LNCaP clone FGC (cell line): ENCODE measurements around the gene BDKRB1.

Source experiments
- DNase-seq: peaks from one replicate; pipeline ENCODE4 v3.0.0-alpha.2; 2011; ENCODE audit warnings: low read depth
- H3K4me3 ChIP-seq: 2 replicates; pipeline ENCODE4 v1.5.1; 2011; ENCODE audit warnings: mild to moderate bottlenecking, low read depth, low read length, control low read depth
- TF ChIP-seq, protein P1 (sequence below): IDR thresholded peaks from 2 replicates; pipeline ENCODE4 v1.5.1; 2012; ENCODE audit warnings: mild to moderate bottlenecking; ENCODE audit not compliant: control insufficient read depth, insufficient read depth; ENCODE audit errors: extremely low read depth

The BDKRB1 gene

DNA sequence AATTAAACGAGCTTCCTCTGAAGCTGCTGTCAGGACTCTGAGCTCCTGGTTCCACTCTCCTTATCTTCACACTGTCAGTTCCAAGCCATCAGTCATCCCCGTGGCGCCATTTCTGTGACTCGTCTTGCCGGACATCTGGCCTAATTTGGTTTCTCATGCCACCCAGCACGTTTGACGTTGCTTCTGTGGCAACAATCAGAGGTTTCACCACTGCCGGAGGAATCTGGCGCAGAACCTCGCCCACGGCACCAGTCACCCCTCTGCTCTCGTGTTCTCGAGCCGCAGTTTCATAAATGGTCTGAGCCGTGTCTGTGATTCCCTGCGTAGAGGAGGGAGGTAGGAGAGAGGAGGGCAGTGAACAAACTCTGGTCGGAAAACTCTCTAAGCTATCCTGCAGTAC, 29.7 kb downstream of the BDKRB1 start:
- TF ChIP-seq, protein P1, sequence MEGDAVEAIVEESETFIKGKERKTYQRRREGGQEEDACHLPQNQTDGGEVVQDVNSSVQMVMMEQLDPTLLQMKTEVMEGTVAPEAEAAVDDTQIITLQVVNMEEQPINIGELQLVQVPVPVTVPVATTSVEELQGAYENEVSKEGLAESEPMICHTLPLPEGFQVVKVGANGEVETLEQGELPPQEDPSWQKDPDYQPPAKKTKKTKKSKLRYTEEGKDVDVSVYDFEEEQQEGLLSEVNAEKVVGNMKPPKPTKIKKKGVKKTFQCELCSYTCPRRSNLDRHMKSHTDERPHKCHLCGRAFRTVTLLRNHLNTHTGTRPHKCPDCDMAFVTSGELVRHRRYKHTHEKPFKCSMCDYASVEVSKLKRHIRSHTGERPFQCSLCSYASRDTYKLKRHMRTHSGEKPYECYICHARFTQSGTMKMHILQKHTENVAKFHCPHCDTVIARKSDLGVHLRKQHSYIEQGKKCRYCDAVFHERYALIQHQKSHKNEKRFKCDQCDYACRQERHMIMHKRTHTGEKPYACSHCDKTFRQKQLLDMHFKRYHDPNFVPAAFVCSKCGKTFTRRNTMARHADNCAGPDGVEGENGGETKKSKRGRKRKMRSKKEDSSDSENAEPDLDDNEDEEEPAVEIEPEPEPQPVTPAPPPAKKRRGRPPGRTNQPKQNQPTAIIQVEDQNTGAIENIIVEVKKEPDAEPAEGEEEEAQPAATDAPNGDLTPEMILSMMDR, result no peak
- no peak for DNase-seq
- H3K4me3 ChIP-seq, result no peak overlapping the region

DNA sequence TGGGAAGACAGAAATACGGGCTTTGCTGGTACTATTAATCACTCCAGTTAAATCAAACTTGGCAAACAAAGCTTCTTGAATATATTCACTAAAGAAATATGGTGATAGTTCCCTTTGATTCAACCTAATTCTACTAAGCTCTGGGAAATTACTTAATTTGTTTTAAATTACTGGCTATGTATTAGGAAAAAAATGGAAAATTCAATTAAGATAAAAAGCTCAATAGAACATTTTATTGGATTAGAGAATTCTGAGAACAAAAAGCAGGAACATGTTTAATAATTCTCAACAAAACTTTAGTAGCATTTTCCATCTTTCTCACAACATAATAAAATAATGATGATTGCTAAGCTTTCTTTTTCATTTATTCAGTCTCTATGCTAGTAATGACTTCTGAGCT, 30.2 kb downstream of the BDKRB1 start:
- H3K4me3 ChIP-seq, result no peak overlapping the region
- no peak for DNase-seq
- TF ChIP-seq, protein P1, result no peak

DNA sequence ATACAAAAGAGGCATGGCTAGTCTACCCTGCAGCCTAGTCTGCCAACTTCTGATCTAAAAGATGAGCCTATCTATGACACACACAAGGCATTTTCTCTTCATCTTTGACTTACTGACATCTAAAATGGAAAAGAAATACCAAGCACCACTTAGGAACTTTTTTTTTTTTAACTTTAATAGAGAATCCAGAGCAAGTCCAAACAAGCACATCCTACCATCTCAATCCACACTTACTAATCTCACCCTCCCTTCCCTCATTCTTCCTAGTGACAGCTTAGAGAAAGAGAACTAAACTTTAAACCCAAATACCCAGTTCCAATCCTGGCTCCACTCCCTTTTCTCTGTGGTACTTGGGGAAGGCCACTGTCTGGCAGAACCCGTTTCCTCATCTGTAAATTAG, 31.8 kb downstream of the BDKRB1 start:
- TF ChIP-seq, protein P1, result no peak
- DNase-seq, result no peak

DNA sequence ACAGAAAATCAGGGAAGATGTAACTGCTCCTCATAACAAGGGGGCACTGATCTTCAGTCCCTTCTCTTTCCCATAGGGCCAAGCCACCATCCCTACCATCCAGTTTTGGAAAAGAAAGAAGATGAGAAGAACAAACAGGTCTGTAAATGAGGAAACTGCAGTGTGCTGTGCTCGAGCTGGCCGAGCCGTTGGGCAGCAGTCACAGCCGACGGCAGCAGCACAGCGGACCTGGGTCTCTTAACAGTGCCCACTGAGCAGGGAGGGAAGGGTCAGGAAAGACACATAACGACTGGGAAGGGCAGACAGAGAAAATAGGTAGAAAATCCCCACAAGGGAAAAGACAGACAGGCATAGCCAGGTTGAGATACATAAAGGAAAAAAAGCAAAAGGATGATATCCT, 38.2 kb downstream of the BDKRB1 start:
- no peak overlapping the region for H3K4me3 ChIP-seq
- no peak for DNase-seq
- TF ChIP-seq, protein P1, result no peak

More for the DNA sequence above, 31.8 kb downstream of the BDKRB1 start:
- no peak overlapping the region for H3K4me3 ChIP-seq

DNA sequence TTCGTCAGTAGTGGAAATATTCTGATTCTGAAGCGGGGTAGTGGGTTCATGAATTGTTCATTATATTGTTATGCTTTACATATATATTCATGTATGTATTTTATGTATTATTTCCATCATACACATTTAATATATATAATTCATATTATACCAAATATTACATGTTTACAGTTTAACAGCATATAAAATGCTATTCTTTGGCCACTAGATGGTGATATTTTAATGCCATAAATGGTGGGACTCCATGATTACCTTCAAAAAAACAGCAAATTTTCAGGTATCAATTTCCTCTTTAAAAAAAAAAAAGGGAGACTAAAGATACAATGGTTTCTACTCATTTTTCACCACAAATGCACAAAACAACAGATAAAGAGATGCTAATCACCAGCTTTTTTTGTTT, 41.0 kb downstream of the BDKRB1 start:
- no peak for DNase-seq
- H3K4me3 ChIP-seq, result no peak overlapping the region
- TF ChIP-seq, protein P1, result peak; percentile 39

DNA sequence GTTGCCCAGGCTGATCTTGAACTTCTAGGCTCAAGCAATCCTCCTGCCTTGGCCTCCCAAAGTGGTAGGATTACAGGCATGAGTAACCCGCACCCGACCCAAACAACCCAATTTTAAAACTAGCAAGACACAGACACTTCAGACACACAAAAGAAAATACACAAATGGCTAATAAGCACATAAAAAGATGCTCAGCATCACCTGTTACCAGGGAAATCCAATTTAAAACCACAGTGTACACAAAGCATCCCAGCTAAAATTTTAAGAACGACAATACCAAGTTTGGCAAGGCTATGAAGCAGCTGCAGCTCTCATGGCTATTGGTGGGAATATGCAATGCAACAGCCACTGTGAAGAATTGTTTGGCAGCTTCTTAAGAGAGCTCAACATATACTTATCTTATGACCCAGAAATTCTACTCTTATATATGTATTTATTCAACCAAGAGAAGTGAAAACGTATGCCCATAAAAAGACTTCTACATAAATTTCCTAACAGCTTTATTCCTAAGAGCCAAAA, 42.0 kb downstream of the BDKRB1 start:
- DNase-seq, result no peak
- TF ChIP-seq, protein P1, result no peak
- no peak overlapping the region for H3K4me3 ChIP-seq

DNA sequence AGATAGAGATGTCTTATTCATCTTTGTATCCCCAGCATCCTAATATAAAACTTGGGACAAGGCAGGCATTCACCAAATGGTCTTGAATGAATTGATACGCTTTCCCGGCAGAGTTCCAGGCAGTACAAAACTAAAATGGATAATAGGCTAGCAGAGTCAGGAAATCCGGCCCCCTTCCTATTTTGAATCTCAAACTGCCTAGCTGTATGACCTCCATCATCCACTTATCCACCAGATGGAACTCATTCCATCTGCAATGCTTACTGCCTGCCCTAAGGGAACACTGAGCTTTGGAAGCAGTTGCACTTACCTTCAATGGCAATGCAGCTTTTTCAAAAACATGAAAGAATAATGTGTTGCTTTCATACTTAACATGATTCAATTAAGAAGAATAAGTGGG, 43.4 kb downstream of the BDKRB1 start:
- H3K4me3 ChIP-seq, result no peak overlapping the region
- TF ChIP-seq, protein P1, result no peak
- DNase-seq, result no peak
